Measurements from ENCODE around the gene CALCB.

CALCB gene

DNA sequence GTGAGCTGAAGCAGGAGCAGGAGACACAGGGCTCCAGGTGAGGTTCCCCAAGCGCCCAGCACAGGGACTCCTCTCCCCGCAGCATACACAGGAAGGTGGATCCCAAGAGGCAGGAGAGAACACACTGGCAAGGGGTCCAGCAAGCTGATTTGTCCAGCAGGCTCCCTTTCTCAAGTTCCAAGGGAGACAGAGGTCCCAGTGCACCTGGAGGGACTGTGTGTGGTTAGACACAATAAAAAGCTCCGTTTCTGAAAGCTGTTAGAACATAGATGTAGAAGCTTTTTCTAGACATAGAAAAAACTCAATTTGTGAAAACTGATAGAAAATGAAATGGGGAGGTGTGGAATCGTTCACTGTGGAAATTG is 1.8 kb downstream of the CALCB start:
- TF ChIP-seq, protein P1, sequence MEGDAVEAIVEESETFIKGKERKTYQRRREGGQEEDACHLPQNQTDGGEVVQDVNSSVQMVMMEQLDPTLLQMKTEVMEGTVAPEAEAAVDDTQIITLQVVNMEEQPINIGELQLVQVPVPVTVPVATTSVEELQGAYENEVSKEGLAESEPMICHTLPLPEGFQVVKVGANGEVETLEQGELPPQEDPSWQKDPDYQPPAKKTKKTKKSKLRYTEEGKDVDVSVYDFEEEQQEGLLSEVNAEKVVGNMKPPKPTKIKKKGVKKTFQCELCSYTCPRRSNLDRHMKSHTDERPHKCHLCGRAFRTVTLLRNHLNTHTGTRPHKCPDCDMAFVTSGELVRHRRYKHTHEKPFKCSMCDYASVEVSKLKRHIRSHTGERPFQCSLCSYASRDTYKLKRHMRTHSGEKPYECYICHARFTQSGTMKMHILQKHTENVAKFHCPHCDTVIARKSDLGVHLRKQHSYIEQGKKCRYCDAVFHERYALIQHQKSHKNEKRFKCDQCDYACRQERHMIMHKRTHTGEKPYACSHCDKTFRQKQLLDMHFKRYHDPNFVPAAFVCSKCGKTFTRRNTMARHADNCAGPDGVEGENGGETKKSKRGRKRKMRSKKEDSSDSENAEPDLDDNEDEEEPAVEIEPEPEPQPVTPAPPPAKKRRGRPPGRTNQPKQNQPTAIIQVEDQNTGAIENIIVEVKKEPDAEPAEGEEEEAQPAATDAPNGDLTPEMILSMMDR (conservative IDR thresholded peaks at IDR 0.05; ENCODE audit: low read length) = no peak
- H3K4me3 ChIP-seq (ENCODE audit: low read length) = no peak overlapping the region

GRCh38 chr11:15091175-15091574 is 17.8 kb downstream of the CALCB start:
- TF ChIP-seq, protein P1 (conservative IDR thresholded peaks at IDR 0.05; ENCODE audit: low read length) = no peak
- DNase-seq (ENCODE audit: low read depth) = no peak
- no peak overlapping the region for H3K4me3 ChIP-seq (ENCODE audit: low read length)

More for the DNA sequence above, 1.8 kb downstream of the CALCB start:
- no peak for DNase-seq (ENCODE audit: low read depth)

DNA sequence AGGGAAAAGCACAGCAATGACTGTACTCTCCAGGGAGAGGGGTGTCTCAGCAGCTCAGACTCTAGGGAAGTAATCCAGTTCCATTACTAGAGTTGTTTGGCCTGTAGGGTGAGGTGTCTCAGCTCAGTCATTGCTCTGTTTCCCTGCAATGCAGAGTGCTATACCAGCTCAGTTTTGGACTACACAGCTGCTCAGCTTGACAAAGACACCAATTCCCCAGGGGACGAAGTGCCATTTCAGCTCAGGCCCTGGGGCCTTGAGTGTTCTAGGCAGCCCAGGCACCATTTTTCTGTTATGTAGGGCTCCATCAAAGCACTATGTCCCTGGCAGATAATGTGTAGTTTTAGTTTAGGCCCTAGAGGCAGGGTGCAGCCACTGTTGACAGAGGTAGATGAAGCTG is 18.2 kb downstream of the CALCB start:
- H3K4me3 ChIP-seq (ENCODE audit: low read length) = no peak overlapping the region
- TF ChIP-seq, protein P1 (conservative IDR thresholded peaks at IDR 0.05; ENCODE audit: low read length) = no peak
- DNase-seq (ENCODE audit: low read depth) = no peak

- TF ChIP-seq, protein P1 (conservative IDR thresholded peaks at IDR 0.05; ENCODE audit: low read length) = no peak
- DNase-seq (ENCODE audit: low read depth) = no peak
- H3K4me3 ChIP-seq (ENCODE audit: low read length) = no peak overlapping the region
These were observed 20.0 kb downstream of the CALCB start for GRCh38 chr11:15093432-15093831.

- H3K4me3 ChIP-seq (ENCODE audit: low read length) = no peak overlapping the region
- TF ChIP-seq, protein P1 (conservative IDR thresholded peaks at IDR 0.05; ENCODE audit: low read length) = no peak
These were observed 22.4 kb downstream of the CALCB start for GRCh38 chr11:15095736-15096228.

GRCh38 chr11:15097411-15097810 is 24.0 kb downstream of the CALCB start:
- no peak for DNase-seq (ENCODE audit: low read depth)
- TF ChIP-seq, protein P1 (conservative IDR thresholded peaks at IDR 0.05; ENCODE audit: low read length) = no peak
- no peak overlapping the region for H3K4me3 ChIP-seq (ENCODE audit: low read length)

More at GRCh38 chr11:15095736-15096228, 22.4 kb downstream of the CALCB start:
- DNase-seq (ENCODE audit: low read depth) = no peak

GRCh38 chr11:15099267-15099666 is 25.9 kb downstream of the CALCB start:
- no peak for DNase-seq (ENCODE audit: low read depth)
- TF ChIP-seq, protein P1 (conservative IDR thresholded peaks at IDR 0.05; ENCODE audit: low read length) = no peak
- no peak overlapping the region for H3K4me3 ChIP-seq (ENCODE audit: low read length)

All from AG10803 (cell line).